ENCODE data around the gene FALEC.
A peak's percentile ranks its signal among the peaks of the same experiment; 100 is the strongest.

Gene FALEC

GRCh38 chr1:150548324-150548631 lies 32.7 kb downstream of the FALEC start:
- no peak for DNase-seq

- DNase-seq = peak; percentile 38
Observed at GRCh38 chr1:150548632-150549495, 33.3 kb downstream of the FALEC start, which contains the start of gene ADAMTSL4. Gene ADAMTSL4, plus strand, starts transcription at chr1:150549408. Its CDS starts 2,881 bp downstream, at chr1:150552289.

GRCh38 chr1:150549496-150550221 lies 34.1 kb downstream of the FALEC start:
- DNase-seq = no peak

GRCh38 chr1:150550222-150551050 lies 34.9 kb downstream of the FALEC start:
- DNase-seq = no peak

GRCh38 chr1:150551051-150551783 lies 35.7 kb downstream of the FALEC start:
- DNase-seq = no peak

GRCh38 chr1:150551784-150552127 lies 36.2 kb downstream of the FALEC start:
- DNase-seq = no peak

GRCh38 chr1:150552128-150552910 lies 36.8 kb downstream of the FALEC start:
- DNase-seq = peak; percentile 74

GRCh38 chr1:150552911-150553289 lies 37.3 kb downstream of the FALEC start:
- no peak for DNase-seq

- DNase-seq = no peak
Observed at GRCh38 chr1:150553392-150554085, 38.0 kb downstream of the FALEC start.

- no peak for DNase-seq
Observed at GRCh38 chr1:150554086-150554452, 38.5 kb downstream of the FALEC start.

- no peak for DNase-seq
Observed at GRCh38 chr1:150555198-150555970, 39.8 kb downstream of the FALEC start.

- no peak for DNase-seq
Observed at GRCh38 chr1:150555971-150556865, 40.7 kb downstream of the FALEC start.

- DNase-seq = no peak
Observed at GRCh38 chr1:150557065-150557600, 41.6 kb downstream of the FALEC start.

GRCh38 chr1:150557813-150558212 lies 42.3 kb downstream of the FALEC start:
- DNase-seq = no peak

GRCh38 chr1:150558303-150558704 lies 42.8 kb downstream of the FALEC start:
- no peak for DNase-seq

GRCh38 chr1:150558761-150559655 lies 43.5 kb downstream of the FALEC start:
- DNase-seq = no peak

- DNase-seq = no peak
Observed at GRCh38 chr1:150559656-150560010, 44.1 kb downstream of the FALEC start.

- peak; percentile 54 for DNase-seq
Observed at GRCh38 chr1:150560011-150560438, 44.5 kb downstream of the FALEC start.
